GM08714 (cell line): Measurements from ENCODE around the gene CCL8.

Experiments
- H3K4me3 ChIP-seq: fragments of 200-500 bp; sonication (Bioruptor generic); 2 replicates; pipeline ENCODE4 v1.5.1; 2014; ENCODE audit warnings: mild to moderate bottlenecking, low read length, inconsistent platforms
- ZNF274 ChIP-seq: IDR thresholded peaks from 2 replicates; pipeline ENCODE4 v1.6.1; 2012; ENCODE audit warnings: mild to moderate bottlenecking, low read depth, low read length

The CCL8 gene

DNA sequence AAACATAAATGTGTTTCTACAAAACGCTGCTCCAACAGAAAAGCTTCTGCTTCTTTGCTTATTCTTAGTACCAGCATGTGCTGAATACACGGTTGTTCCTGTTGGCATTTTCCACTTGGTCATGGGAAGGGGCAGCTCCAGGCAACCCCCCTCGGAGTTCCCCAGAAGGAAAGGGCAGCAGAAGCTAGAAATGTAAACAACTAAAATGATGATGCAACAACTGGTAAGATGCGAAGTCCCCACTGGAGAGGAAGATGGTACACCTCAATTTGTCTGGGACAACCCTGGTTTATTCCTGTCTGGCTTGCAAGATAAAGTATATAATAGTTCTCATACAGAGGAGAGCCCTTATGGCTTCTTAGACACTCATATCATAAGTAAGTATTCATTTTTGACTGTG lies 27.8 kb downstream of the CCL8 start:
- TF ChIP-seq ZNF274: no peak
- no peak overlapping the region for H3K4me3 ChIP-seq

DNA sequence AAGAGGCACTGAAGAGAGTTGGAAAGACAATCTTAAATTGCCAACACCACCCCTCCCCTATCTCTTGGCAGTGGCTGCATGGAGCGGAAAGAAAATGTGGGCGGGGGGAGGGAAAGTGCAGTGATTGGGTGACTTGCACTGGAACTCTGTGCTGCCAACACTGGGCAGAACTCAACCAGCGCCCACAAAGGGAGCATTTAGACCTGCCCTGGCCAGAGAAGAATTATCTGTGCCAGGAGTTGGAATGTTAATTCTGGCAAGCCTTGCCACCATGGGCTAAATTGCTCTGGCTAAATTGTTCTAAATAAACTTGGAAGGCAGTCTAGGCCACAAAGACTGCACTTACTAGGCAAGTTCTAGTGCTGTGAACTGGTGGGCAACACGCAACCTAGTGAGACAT lies 30.5 kb downstream of the CCL8 start:
- no peak for TF ChIP-seq ZNF274

DNA sequence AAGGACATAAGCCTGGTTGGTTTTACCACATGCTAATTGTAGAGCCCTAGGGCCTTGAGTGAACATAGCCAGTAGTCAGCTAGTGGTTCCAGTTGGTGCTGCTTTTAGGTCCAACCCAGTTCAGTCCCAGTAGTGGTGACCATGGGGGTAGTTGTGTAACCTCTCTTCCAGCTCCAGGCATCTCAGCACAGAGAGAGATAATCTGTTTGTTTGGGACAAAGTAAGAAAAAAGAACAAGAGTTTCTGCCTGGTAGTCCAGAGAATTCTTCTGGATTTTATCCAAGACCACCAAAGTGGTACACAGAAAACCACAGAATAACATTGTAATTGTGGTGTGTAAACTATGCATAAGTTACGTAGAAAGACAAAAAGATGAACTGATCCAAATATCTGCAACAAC lies 31.9 kb downstream of the CCL8 start:
- no peak overlapping the region for H3K4me3 ChIP-seq
- no peak for TF ChIP-seq ZNF274

More for the DNA sequence above, 30.5 kb downstream of the CCL8 start:
- H3K4me3 ChIP-seq: no peak overlapping the region

DNA sequence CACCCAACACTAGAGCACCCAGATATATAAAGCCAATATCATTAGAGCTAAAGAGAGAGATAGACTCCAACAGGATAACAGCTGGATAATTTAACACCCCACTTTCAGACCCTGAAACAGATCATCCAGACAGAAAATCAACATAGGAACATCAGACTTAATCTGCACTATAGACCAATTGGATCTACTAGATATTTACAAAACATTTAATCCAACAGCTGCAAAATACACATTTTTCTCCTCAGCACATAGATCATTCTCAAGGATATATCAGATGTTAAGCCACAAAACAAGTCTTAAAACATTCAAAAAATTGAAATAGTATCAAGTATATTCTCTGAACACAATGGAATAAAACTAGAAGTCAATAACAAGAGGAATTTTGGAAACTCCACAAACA lies 33.0 kb downstream of the CCL8 start:
- no peak for TF ChIP-seq ZNF274
- no peak overlapping the region for H3K4me3 ChIP-seq

DNA sequence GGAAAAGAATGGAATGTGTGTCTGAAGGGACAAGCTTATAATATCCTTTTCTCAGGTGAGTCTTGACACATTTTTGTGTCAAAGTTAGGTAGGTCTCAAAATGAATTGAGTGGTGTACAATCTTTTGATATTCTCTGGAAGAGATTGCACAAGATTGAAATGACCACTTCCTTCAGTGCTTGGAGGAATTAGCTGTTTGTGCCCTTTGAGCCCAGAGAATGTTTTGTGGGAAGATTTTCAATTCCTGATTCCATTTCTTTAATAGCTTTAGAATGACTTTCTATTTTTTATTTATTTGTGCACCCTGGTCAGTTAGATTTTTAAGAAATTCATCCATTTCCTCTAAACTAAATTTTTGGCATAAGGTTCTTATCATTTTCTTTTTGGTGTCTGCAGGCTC lies 35.4 kb downstream of the CCL8 start:
- no peak for TF ChIP-seq ZNF274
- H3K4me3 ChIP-seq: no peak overlapping the region

DNA sequence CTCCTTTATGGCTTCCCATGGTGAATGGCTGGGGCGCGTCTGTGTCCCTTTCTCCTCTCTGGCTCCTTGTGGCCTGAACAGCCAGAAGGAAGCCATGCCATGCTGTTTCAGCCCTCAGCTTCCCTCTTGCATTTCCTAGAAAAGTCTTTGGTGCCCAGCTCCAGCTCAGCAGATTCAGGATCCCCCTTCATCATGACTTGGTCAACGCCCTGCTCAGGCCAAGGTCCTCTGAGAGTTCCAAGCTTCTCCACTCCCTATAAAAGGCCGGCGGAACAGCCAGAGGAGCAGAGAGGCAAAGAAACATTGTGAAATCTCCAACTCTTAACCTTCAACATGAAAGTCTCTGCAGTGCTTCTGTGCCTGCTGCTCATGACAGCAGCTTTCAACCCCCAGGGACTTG lies 37.0 kb downstream of the CCL8 start, which contains the start of gene CCL13:
Gene CCL13 (plus strand): TSS at position 287 of the 400 bp plus-strand sequence. CDS start 47 bp downstream, at position 334.
- no peak within 1 kb of the TSS for H3K4me3 ChIP-seq
- no peak for TF ChIP-seq ZNF274

DNA sequence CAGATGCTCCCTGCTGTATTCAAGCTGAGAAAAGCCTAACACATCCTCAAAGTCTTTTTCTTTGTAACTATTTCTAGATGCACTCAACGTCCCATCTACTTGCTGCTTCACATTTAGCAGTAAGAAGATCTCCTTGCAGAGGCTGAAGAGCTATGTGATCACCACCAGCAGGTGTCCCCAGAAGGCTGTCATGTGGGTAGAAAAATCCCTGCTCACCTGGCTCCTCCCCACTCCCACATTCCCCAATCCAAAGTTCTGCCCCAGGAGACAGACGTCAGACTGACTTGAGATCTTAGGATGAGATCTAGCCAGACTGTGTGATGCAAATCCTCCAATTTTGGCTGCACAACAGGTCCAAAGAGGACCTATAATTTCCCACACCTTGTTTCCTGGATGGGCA lies 38.2 kb downstream of the CCL8 start:
- no peak overlapping the region for H3K4me3 ChIP-seq
- TF ChIP-seq ZNF274: no peak

DNA sequence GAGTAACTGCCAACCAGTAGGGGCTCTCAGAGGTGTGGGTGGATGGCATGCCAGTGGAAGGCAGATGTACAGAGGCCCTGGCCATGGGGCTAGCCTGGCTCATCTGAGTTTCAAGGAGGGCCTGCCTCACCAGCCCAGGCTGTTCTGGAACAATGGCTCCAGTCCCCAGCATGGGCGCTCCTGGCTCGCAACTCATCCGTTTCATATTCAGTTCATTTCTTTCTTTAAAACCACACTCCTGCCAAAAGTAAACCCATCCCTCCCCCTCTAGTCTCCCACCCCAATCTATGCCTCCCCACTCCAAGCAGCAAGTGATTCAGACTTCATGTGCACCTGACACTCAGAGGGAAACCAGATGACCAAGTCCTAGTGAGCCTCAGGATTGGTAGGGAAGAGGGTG lies 39.4 kb downstream of the CCL8 start:
- TF ChIP-seq ZNF274: no peak
- no peak overlapping the region for H3K4me3 ChIP-seq

DNA sequence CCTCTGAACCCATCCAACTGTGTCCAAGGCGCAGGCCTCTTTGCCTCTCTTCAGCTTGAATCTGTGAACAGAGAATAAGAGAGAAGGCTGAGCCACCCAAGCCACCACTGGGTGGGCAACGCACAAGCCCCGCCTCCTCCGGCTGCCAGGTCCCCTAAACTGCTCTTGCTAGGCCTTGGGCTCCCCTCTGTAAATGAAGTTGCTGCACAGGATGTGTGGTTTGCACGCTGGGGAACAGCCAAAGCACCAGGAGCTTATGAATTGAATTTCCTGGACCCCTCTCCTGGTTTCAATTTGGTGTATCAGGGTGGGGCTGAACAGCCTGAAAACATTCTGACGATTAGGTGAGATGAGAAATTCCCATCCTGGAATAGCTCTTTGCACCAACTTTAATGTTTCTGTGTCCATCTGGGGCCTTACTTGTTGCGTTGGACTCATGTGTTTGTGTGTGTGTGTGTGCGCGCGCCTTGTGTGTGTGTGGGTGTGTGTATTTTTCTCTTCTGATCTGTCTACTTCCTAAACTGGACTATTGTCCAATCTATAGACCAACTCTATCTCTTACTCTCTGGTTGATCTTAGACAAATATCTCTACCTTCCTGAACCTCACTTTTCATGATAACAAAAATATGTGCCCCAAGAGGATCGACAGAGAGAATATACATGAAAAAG lies 41.5 kb downstream of the CCL8 start:
- no peak for TF ChIP-seq ZNF274
- no peak overlapping the region for H3K4me3 ChIP-seq

DNA sequence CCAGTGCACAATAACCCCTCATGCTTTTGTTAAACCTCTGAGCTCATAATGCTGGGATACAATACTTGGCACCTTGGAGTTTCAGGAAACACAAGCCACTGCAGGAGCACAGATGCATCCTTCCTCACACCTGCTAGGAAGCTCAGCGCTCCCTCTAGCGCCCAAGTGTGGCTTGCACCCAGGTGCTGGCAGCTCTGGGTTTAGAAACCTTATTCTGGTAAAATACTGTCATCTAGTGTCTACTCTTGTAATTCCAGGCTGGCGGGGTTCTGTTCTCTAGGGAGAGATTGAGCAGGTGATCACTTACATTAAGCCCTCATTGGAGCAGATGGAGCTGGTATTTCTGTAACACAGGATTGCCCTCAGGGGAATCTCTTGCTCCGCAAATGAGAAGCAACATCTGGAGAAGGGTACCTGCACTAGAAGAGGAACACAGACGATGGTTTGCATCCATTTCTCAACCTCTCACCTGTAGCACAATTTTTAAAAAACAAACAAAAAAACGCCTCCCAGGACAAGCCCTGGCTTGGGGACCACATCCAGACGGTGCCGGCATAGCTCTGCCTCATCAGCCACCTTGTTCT lies 42.3 kb downstream of the CCL8 start:
- H3K4me3 ChIP-seq: no peak overlapping the region
- no peak for TF ChIP-seq ZNF274

DNA sequence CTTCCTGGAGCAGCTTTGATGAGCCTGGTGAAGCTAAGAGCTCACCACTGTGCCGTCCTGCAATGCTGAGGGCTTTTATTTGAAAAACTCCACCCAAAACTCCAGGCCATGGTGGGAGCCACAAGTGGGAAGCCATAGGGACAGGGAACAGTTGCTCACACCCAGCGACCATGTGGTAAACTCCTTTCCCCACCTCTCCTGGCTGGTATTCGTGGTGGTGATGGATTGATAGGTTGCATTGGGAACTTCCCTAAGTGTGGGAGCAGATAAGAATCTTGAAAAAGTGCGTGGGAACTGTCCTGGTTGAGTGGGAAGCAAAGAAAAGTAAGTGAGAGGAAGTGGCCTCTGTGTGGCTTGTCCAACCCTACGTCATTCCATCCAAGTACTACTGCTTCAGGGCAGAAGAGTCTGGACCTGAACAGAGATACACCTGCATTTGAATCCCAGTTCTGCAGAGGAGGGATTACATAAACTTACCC lies 44.0 kb downstream of the CCL8 start, which contains the start of gene CCL1:
Gene CCL1 (minus strand): TSS at position 51 of the 479 bp plus-strand sequence. CDS start 72 bp downstream, outside the sequence.
- H3K4me3 ChIP-seq: no peak within 1 kb of the TSS
- no peak for TF ChIP-seq ZNF274

DNA sequence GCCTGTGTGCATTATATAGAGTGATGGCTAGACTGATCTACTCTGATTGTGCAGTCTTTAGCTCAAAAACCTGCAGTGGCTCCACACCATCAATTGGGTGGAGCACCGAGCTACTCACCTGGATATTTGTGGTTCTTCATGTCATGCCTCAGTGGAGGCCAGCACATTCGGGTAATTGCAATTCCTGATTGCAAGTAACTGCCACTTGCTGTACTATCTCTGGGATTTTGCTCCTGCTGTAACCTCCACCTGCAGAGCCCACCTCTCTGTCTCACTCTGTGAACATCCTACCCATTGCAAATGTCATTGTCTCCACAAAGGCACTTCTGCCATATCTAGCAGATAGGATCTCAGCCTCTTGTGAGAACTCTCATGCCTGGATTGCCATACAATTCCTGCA lies 45.5 kb downstream of the CCL8 start:
- no peak overlapping the region for H3K4me3 ChIP-seq
- TF ChIP-seq ZNF274: no peak

DNA sequence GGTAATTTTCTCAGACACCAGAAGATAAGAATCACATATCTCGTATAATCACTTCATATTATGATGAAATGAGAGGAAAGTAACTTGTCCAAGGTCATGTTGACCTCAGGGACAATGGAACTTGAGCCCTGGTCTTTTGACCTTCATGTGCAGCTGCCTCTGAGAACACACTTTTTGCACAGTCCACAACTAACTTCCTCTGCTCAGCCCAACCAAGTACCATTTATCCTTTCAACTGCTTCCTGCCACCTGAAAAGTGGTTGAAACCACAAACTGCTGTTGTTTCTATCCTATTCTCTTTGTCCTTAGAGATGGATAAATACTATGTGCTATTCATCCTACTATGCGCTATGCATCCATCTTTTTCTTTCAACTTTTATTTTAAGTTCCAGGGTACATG lies 46.1 kb downstream of the CCL8 start:
- no peak for TF ChIP-seq ZNF274
- no peak overlapping the region for H3K4me3 ChIP-seq

DNA sequence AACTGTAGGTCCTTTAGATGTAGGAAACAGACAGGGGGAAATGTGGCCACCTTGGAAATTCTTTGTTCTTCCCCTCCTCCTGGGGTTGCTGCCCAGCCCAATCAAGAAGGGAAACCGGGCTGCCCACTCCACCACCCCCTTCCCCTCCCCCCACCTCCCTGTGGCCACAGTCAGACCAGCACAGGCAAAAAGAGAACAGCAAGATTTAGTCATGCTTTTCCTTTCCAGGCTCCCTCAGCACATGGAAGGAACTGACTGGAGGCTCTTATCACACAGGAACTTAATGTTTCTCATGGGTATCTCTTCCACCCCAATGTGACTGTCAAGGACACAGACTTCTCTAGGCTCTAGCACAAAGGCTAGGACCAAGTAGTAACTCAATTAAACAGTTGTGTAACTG lies 46.8 kb downstream of the CCL8 start:
- no peak overlapping the region for H3K4me3 ChIP-seq
- no peak for TF ChIP-seq ZNF274

DNA sequence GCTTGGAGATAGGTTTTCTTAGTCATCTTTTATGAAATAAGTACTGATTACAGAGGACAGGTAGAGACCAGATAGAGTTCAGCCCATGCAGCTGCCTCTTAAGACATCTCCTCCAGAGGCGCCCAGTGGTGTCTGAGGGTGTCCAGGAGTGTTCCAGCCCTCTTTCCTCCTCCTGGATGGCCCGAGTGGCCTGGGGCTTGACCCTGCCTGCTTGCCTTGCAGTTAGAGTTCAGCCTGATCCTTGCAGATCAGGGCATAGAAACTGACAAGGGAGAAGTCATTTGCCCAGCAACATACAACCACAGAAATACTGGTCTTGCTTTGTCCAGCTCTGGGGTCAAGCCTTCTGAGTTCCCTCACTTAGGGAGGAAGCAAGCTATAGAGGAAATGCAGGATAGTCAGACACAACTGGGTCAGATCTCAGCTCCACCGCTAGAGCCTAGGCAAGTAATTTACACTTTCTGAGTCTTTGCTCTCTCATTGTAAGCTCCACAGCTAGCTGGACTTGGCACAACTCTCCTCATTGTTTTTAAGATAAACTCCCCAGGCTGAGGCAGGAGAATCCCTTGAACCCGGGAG lies 47.4 kb downstream of the CCL8 start:
- no peak for TF ChIP-seq ZNF274
- no peak overlapping the region for H3K4me3 ChIP-seq

DNA sequence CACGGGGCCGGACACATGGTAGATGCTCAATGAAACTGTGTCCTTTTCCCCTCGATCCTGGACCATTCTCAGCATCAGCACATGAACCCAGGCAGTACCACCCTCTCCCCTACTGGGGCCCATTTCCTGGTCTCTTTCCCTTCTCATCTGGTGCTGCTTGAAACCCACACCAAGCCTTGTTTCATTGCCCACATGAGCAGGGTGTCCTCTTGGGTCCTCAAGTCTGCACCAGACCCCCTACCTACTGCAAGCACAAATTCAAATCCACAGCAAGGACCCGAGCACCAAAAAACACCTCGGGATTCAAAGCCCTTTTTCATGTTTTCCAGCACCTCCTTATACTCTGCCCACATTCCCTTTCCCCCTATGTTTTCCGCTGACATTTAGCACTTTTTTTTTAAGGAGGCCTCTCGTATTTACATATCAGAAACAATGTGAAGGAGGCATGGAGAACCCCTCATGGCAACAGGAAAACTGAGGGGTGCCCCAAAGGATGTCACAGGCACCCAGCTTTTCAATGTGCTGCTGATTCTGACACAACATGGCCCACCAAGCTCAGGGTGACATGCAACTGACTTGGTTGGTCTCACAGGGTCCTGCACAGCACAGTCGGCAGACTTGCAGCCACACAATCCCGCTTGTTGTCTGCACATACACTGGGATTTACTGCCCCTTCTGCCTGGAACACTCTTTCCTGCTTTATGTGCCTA lies 48.4 kb downstream of the CCL8 start:
- no peak for TF ChIP-seq ZNF274

More for the DNA sequence above, 48.4 kb downstream of the CCL8 start:
- no peak overlapping the region for H3K4me3 ChIP-seq
